IMR-90 (cell line): ENCODE data around the gene PRKN. TPM values are rescaled to one million over a fixed set of nuclear protein-coding genes. Genes with fewer than 3 reads are reported as not detected.

Experiments
- ATAC-seq: fragments of 200-7000 bp; cut with Tn5 transposase; 2 replicates; pipeline ENCODE4 v1.9.1; 2020; ENCODE audit warnings: low read depth, mild to moderate bottlenecking, moderate library complexity
- BruUV-seq: library from RNA; stranded (reverse); fragments of 400-500 nt; replicated peaks from 2 replicates; lab custom pipeline; 2021; lab: Mats Ljungman, UMichigan
- CTCF ChIA-PET: fragments of 300-600 bp; formaldehyde crosslinking; extraction: SDS; loops from one replicate; lab custom pipeline; 2021; ENCODE audit warnings: antibody characterized with exemption; lab: Yijun Ruan, JAX
- POLR2A ChIA-PET: fragments of 300-600 bp; sonication (Branson Sonifier 250); formaldehyde crosslinking; loops from one replicate; lab custom pipeline; 2022; ENCODE audit warnings: antibody characterized with exemption; ENCODE audit not compliant: unreplicated experiment; lab: Charles Lee
- DNase-seq: peaks from one replicate; pipeline ENCODE4 v3.0.0; 2013
- H2AFZ ChIP-seq: replicated peaks from 2 replicates; pipeline ENCODE3; 2013; ENCODE audit warnings: low read length, mild to moderate bottlenecking; ENCODE audit not compliant: poor library complexity
- H2AK5ac ChIP-seq: 2 replicates; pipeline ENCODE4 v1.6.1; 2013; ENCODE audit warnings: low read depth, low read length, inconsistent platforms
- H2AK9ac ChIP-seq: replicated peaks from 2 replicates; pipeline ENCODE3; 2013; ENCODE audit warnings: mild to moderate bottlenecking, low read depth, low read length, moderate library complexity; ENCODE audit not compliant: poor library complexity
- H2BK120ac ChIP-seq: 2 replicates; pipeline ENCODE4 v1.6.1; 2013; ENCODE audit warnings: low read depth, low read length, inconsistent platforms
- H2BK15ac ChIP-seq: 3 replicates; pipeline ENCODE4 v1.6.1; 2013; ENCODE audit warnings: low read depth, low read length, inconsistent platforms
- H2BK20ac ChIP-seq: 2 replicates; pipeline ENCODE4 v1.6.1; 2013; ENCODE audit warnings: low read depth, mild to moderate bottlenecking, inconsistent platforms, low read length, moderate library complexity
- H2BK5ac ChIP-seq: 2 replicates; pipeline ENCODE4 v1.6.1; 2013; ENCODE audit warnings: mild to moderate bottlenecking, low read depth, low read length, inconsistent platforms; ENCODE audit not compliant: poor library complexity, severe bottlenecking
- H3K14ac ChIP-seq: replicated peaks from 2 replicates; pipeline ENCODE4 v1.6.1; 2013; ENCODE audit warnings: low read depth, low read length, inconsistent platforms
- H3K18ac ChIP-seq: 2 replicates; pipeline ENCODE4 v1.6.1; 2013; ENCODE audit warnings: low read depth, low read length, control low read depth
- H3K23ac ChIP-seq: 2 replicates; pipeline ENCODE4 v1.6.1; 2013; ENCODE audit warnings: low read depth, low read length, inconsistent platforms
- H3K27ac ChIP-seq: 2 replicates; pipeline ENCODE4 v1.5.1; 2013; ENCODE audit warnings: mild to moderate bottlenecking, control low read depth, low read length; ENCODE audit not compliant: insufficient read depth
- H3K27me3 ChIP-seq: 2 replicates; pipeline ENCODE4 v1.6.1; 2013; ENCODE audit warnings: low read length; ENCODE audit not compliant: control insufficient read depth, insufficient read depth
- H3K36me3 ChIP-seq: 2 replicates; pipeline ENCODE4 v1.6.1; 2013; ENCODE audit warnings: low read length, mixed read lengths; ENCODE audit not compliant: control insufficient read depth, insufficient read depth
- H3K4ac ChIP-seq: 2 replicates; pipeline ENCODE4 v1.6.1; 2013; ENCODE audit warnings: low read depth, low read length, inconsistent platforms
- H3K4me1 ChIP-seq: 2 replicates; pipeline ENCODE4 v1.6.1; 2013; ENCODE audit warnings: low read length, mixed read lengths; ENCODE audit not compliant: control insufficient read depth, insufficient read depth
- H3K4me2 ChIP-seq: 2 replicates; pipeline ENCODE4 v1.6.1; 2013; ENCODE audit warnings: low read depth, mild to moderate bottlenecking, control low read depth, low read length, moderate library complexity
- H3K4me3 ChIP-seq: 2 replicates; pipeline ENCODE4 v1.5.1; 2013; ENCODE audit warnings: low read depth, mild to moderate bottlenecking, control low read depth, low read length, moderate library complexity; ENCODE audit not compliant: insufficient read depth
- H3K56ac ChIP-seq: 2 replicates; pipeline ENCODE4 v1.6.1; 2013; ENCODE audit warnings: low read length, inconsistent platforms; ENCODE audit not compliant: insufficient read depth; ENCODE audit errors: extremely low read depth
- H3K79me1 ChIP-seq, 2 experiments: 2 replicates each; pipeline ENCODE4 v1.6.1; 2013; ENCODE audit warnings: low read length in 2 of 2, inconsistent platforms in 1 of 2, low read depth in 1 of 2
- H3K9ac ChIP-seq: 2 replicates; pipeline ENCODE4 v1.6.1; 2013; ENCODE audit warnings: low read depth, low read length, control low read depth
- H3K9me1 ChIP-seq: 2 replicates; pipeline ENCODE4 v1.6.1; 2013; ENCODE audit warnings: low read length, inconsistent platforms; ENCODE audit not compliant: insufficient read depth
- H3K9me3 ChIP-seq: 2 replicates; pipeline ENCODE4 v1.6.1; 2013; ENCODE audit warnings: low read length; ENCODE audit not compliant: control insufficient read depth, insufficient read depth
- H4K20me1 ChIP-seq: 2 replicates; pipeline ENCODE4 v1.6.1; 2013; ENCODE audit warnings: low read length, inconsistent platforms; ENCODE audit not compliant: insufficient read depth
- H4K5ac ChIP-seq: 2 replicates; pipeline ENCODE4 v1.6.1; 2013; ENCODE audit warnings: mild to moderate bottlenecking, low read depth, low read length, control low read depth
- H4K8ac ChIP-seq, 2 experiments: 2 replicates each; pipeline ENCODE4 v1.6.1; 2013; ENCODE audit warnings: low read depth in 2 of 2, low read length in 2 of 2, control low read depth in 1 of 2, inconsistent platforms in 1 of 2
- H4K91ac ChIP-seq: 2 replicates; pipeline ENCODE4 v1.6.1; 2013; ENCODE audit warnings: low read depth, low read length, inconsistent platforms; ENCODE audit not compliant: insufficient read depth
- BHLHE40 ChIP-seq: fragments of 150-350 bp; IDR thresholded peaks from 2 replicates; pipeline ENCODE4 v1.6.1; 2016; ENCODE audit warnings: mild to moderate bottlenecking, low read depth, low read length
- CEBPB ChIP-seq: IDR thresholded peaks from 2 replicates; pipeline ENCODE4 v1.6.1; 2012; ENCODE audit warnings: low read depth, low read length, improper control_type of control experiment
- CHD1 ChIP-seq: IDR thresholded peaks from 2 replicates; pipeline ENCODE4 v1.6.1; 2012; ENCODE audit warnings: low read depth, low read length, improper control_type of control experiment
- FOS ChIP-seq: fragments of 150-350 bp; IDR thresholded peaks from 2 replicates; pipeline ENCODE4 v1.6.1; 2016; ENCODE audit warnings: low read depth, low read length
- MAFK ChIP-seq: IDR thresholded peaks from 2 replicates; pipeline ENCODE4 v1.6.1; 2012; ENCODE audit warnings: low read depth, low read length, improper control_type of control experiment
- MAZ ChIP-seq: IDR thresholded peaks from 2 replicates; pipeline ENCODE4 v1.6.1; 2012; ENCODE audit warnings: low read depth, mild to moderate bottlenecking, low read length, improper control_type of control experiment, moderate library complexity, borderline replicate concordance
- MXI1 ChIP-seq: IDR thresholded peaks from 2 replicates; pipeline ENCODE4 v1.6.1; 2012; ENCODE audit warnings: low read depth, mild to moderate bottlenecking, low read length, moderate library complexity, borderline replicate concordance
- NFE2L2 ChIP-seq: fragments of 150-350 bp; IDR thresholded peaks from 2 replicates; pipeline ENCODE4 v1.6.1; 2016; ENCODE audit warnings: low read depth, mild to moderate bottlenecking, low read length
- POLR2A ChIP-seq: IDR thresholded peaks from 2 replicates; pipeline ENCODE4 v1.6.1; 2012; ENCODE audit warnings: mild to moderate bottlenecking, low read depth, low read length
- RAD21 ChIP-seq: IDR thresholded peaks from 2 replicates; pipeline ENCODE4 v1.6.1; 2012; ENCODE audit warnings: low read length, improper control_type of control experiment
- RCOR1 ChIP-seq: IDR thresholded peaks from 2 replicates; pipeline ENCODE4 v1.6.1; 2012; ENCODE audit warnings: mild to moderate bottlenecking, low read length, improper control_type of control experiment; ENCODE audit not compliant: insufficient replicate concordance
- RFX5 ChIP-seq: IDR thresholded peaks from 2 replicates; pipeline ENCODE4 v1.8.0; 2012; ENCODE audit warnings: low read depth, mild to moderate bottlenecking, low read length, moderate library complexity
- SMC3 ChIP-seq: fragments of 150-350 bp; IDR thresholded peaks from 2 replicates; pipeline ENCODE4 v1.6.1; 2016; ENCODE audit warnings: low read depth, mild to moderate bottlenecking, antibody characterized with exemption, low read length, moderate library complexity
- WGBS, 2 experiments: methylation state at CpG; one replicate each; pipeline versions ENCODE4 v1.1.5 to v1.1.7; 2013; ENCODE audit warnings: missing lambda C conversion rate in 2 of 2; ENCODE audit not compliant: insufficient read length in 1 of 2; ENCODE audit errors: extremely low coverage in 2 of 2; 5-methylcytosine and 5-hydroxymethylcytosine counted together
- dilution Hi-C: fragments of 300-500 bp; cut with HindIII; formaldehyde crosslinking; loops from one replicate; pipeline ENCODE4 v1.14.3; 2018; ENCODE audit warnings: low sequenced_read_pairs; ENCODE audit not compliant: unreplicated experiment
- in situ Hi-C: fragments of 300-500 bp; cut with MboI; formaldehyde crosslinking; loops from 3 replicates; pipeline ENCODE4 v1.14.3; 2019; ENCODE audit warnings: low sequenced_read_pairs, inconsistent platforms, mixed read lengths
- intact Hi-C: fragments of 100-400 bp; cut with micrococcal nuclease; formaldehyde crosslinking; loops from 2 replicates; pipeline ENCODE4 v1.10.0; 2022
- polyA plus RNA-seq, 3 experiments: library from polyadenylated mRNA; depleted of rRNA; stranded (reverse); fragments of >200 nt; gene quantifications; 2 replicates each; pipeline ENCODE4 v1.2.3, GENCODE V29; 2012; ENCODE audit warnings: low replicate concordance in 1 of 3
- total RNA-seq: library from RNA; depleted of rRNA; stranded (reverse); fragments of >200 nt; gene quantifications from 2 replicates; pipeline ENCODE4 v1.2.3, GENCODE V29; 2012
- TF ChIP-seq, protein P1 (sequence below): conservative IDR thresholded peaks from 2 replicates; pipeline ENCODE4 v1.5.1; 2012; ENCODE audit warnings: mild to moderate bottlenecking, low read depth, low read length, improper control_type of control experiment
- TF ChIP-seq, protein P2 (sequence below): fragments of 150-350 bp; IDR thresholded peaks from 2 replicates; pipeline ENCODE4 v1.6.1; 2016; ENCODE audit warnings: low read depth, mild to moderate bottlenecking, low read length, moderate library complexity, borderline replicate concordance
- TF ChIP-seq, protein P3 (sequence below): fragments of 150-350 bp; IDR thresholded peaks from 2 replicates; pipeline ENCODE4 v1.6.1; 2017; ENCODE audit warnings: mild to moderate bottlenecking, antibody characterized with exemption, low read length, low read depth

The PRKN gene
- total and polyA plus RNA-seq, 2 of the 4 experiments (the other 2 are of a cell fraction), result 0.15 to 0.18 TPM

DNA sequence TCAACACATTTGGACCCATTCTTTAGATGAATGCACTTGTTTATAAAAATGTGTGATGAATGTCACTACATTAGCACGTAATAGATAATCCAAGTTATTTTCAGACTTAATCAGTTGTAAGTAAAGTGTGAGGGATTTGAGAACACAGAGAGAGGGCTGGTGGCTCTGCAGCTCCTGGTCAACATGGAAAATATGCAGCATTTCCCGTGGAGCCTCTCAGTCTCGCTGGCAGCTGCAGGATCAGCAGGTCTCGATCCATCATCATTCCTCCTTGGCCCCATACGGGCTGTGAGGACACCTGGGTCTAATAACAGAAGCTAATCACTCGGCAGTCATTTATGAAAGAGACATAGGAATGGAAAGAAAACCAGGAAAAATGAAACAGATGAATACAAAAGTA lies 390.2 kb downstream of the PRKN start:
- no peak for ATAC-seq
- in situ Hi-C loops, result no loop called here
- CTCF ChIA-PET, result no interaction called here

More for the DNA sequence above, 390.2 kb downstream of the PRKN start:
- Histone ChIP-seq H4K91ac (no peak overlapping the region), H3K23ac (no peak overlapping the region), H2BK15ac (no peak overlapping the region), H2AFZ (no peak overlapping the region), H3K79me1 (no peaks in the 10 kb centered on the region), H3K36me3 (no peaks in the 10 kb centered on the region), H3K27me3 (no peaks in the 10 kb centered on the region), H2BK20ac (no peak overlapping the region), H3K4me3 (no peak overlapping the region), H3K18ac (no peak overlapping the region), H3K4me1 (no peaks in the 10 kb centered on the region), H4K5ac (no peak overlapping the region), H3K56ac (no peak overlapping the region), H3K14ac (no peak overlapping the region), H3K9ac (no peak overlapping the region), H3K9me1 (no peaks in the 10 kb centered on the region), H4K20me1 (no peaks in the 10 kb centered on the region), H3K4me2 (no peak overlapping the region), H3K4ac (no peak overlapping the region), H2AK5ac (no peak overlapping the region), H2BK120ac (no peak overlapping the region), H3K9me3 (peaks cover 7% of the 10 kb centered on the region), H2AK9ac (no peak overlapping the region), H2BK5ac (no peak overlapping the region), H3K27ac (no peak overlapping the region), H4K8ac (no peak overlapping the region)
- TF ChIP-seq RCOR1, result no peak
- no peak for TF ChIP-seq CHD1
- no peak for TF ChIP-seq MAZ
- TF ChIP-seq CEBPB, result no peak
- TF ChIP-seq MAFK, result no peak
- no peak for TF ChIP-seq NFE2L2
- TF ChIP-seq, protein P1, sequence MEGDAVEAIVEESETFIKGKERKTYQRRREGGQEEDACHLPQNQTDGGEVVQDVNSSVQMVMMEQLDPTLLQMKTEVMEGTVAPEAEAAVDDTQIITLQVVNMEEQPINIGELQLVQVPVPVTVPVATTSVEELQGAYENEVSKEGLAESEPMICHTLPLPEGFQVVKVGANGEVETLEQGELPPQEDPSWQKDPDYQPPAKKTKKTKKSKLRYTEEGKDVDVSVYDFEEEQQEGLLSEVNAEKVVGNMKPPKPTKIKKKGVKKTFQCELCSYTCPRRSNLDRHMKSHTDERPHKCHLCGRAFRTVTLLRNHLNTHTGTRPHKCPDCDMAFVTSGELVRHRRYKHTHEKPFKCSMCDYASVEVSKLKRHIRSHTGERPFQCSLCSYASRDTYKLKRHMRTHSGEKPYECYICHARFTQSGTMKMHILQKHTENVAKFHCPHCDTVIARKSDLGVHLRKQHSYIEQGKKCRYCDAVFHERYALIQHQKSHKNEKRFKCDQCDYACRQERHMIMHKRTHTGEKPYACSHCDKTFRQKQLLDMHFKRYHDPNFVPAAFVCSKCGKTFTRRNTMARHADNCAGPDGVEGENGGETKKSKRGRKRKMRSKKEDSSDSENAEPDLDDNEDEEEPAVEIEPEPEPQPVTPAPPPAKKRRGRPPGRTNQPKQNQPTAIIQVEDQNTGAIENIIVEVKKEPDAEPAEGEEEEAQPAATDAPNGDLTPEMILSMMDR, result no peak
- TF ChIP-seq FOS, result no peak
- no peak for TF ChIP-seq BHLHE40
- TF ChIP-seq SMC3, result no peak
- TF ChIP-seq RFX5, result no peak
- TF ChIP-seq, protein P2, sequence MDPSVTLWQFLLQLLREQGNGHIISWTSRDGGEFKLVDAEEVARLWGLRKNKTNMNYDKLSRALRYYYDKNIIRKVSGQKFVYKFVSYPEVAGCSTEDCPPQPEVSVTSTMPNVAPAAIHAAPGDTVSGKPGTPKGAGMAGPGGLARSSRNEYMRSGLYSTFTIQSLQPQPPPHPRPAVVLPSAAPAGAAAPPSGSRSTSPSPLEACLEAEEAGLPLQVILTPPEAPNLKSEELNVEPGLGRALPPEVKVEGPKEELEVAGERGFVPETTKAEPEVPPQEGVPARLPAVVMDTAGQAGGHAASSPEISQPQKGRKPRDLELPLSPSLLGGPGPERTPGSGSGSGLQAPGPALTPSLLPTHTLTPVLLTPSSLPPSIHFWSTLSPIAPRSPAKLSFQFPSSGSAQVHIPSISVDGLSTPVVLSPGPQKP, result no peak
- TF ChIP-seq RAD21, result no peak
- TF ChIP-seq POLR2A, result no peak
- TF ChIP-seq, protein P3, sequence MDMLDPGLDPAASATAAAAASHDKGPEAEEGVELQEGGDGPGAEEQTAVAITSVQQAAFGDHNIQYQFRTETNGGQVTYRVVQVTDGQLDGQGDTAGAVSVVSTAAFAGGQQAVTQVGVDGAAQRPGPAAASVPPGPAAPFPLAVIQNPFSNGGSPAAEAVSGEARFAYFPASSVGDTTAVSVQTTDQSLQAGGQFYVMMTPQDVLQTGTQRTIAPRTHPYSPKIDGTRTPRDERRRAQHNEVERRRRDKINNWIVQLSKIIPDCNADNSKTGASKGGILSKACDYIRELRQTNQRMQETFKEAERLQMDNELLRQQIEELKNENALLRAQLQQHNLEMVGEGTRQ, result no peak
- TF ChIP-seq MXI1, result no peak
- dilution Hi-C loops (no loop called here), intact Hi-C loops (no loop called here)
- no peak for DNase-seq
- no CpG with 5 or more reads among the region's 6 CpGs for WGBS, 2 experiments
- POLR2A ChIA-PET, result no interaction called here
- no TSS peak for BruUV-seq
